ENCODE measurements around the gene GDF7.

DNA sequence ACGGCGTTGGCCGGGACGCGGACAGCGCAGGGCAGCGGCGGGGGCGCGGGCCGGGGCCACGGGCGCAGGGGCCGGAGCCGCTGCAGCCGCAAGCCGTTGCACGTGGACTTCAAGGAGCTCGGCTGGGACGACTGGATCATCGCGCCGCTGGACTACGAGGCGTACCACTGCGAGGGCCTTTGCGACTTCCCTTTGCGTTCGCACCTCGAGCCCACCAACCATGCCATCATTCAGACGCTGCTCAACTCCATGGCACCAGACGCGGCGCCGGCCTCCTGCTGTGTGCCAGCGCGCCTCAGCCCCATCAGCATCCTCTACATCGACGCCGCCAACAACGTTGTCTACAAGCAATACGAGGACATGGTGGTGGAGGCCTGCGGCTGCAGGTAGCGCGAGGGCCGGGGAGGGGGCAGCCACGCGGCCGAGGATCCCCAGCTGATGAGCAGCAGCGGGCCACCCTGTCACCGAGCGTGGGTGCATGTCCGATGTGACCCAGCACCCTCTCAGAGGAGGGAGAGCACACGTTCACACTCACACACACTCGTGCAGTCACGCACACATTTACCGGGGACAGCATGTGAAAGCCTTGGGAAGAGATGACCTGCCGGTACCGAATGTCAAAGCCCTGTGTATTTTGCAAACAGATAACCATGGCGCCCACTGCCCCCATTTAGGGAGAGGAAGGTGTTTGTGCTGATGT lies 4.2 kb downstream of the GDF7 start:
- TF ChIP-seq, protein P1, sequence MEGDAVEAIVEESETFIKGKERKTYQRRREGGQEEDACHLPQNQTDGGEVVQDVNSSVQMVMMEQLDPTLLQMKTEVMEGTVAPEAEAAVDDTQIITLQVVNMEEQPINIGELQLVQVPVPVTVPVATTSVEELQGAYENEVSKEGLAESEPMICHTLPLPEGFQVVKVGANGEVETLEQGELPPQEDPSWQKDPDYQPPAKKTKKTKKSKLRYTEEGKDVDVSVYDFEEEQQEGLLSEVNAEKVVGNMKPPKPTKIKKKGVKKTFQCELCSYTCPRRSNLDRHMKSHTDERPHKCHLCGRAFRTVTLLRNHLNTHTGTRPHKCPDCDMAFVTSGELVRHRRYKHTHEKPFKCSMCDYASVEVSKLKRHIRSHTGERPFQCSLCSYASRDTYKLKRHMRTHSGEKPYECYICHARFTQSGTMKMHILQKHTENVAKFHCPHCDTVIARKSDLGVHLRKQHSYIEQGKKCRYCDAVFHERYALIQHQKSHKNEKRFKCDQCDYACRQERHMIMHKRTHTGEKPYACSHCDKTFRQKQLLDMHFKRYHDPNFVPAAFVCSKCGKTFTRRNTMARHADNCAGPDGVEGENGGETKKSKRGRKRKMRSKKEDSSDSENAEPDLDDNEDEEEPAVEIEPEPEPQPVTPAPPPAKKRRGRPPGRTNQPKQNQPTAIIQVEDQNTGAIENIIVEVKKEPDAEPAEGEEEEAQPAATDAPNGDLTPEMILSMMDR (optimal IDR thresholded peaks at IDR 0.05 in 1 of 3, IDR thresholded peaks at IDR 0.05 in 1 of 3, conservative IDR thresholded peaks at IDR 0.05 in 1 of 3; ENCODE audit: extremely low read depth in 1 of 3, insufficient read depth in 2 of 3, low read length in 3 of 3): no peak
- peak; percentile 98 for TF ChIP-seq EZH2 (IDR thresholded peaks at IDR 0.05; ENCODE audit: low read length)
